Measurements from ENCODE around the gene MYH8. TPM values are rescaled to one million over a fixed set of nuclear protein-coding genes. Genes with fewer than 3 reads are reported as not detected.

The MYH8 gene
- total and polyA plus RNA-seq, 7 donors = not detected

- no peak overlapping the region for H3K4me3 ChIP-seq
Observed at GRCh38 chr17:10457952-10458351, 36.2 kb upstream of the MYH8 start.

GRCh38 chr17:10447026-10447931 is 25.5 kb upstream of the MYH8 start:
- Histone ChIP-seq H3K4me3 (no peak overlapping the region), H3K4me1 (no peaks in the 10 kb centered on the region), H3K27ac (no peak overlapping the region), H3K27me3 (no peaks in the 10 kb centered on the region), H3K36me3 (no peaks in the 10 kb centered on the region), H3K9me3 (no peaks in the 10 kb centered on the region)
- 40 to 69% methylated on average over 7 of the region's 7 CpGs for WGBS, 2 donors
- intact Hi-C loops (cut with DNase I) = no loop called here
- no peak for DNase-seq
- TF ChIP-seq CTCF (IDR thresholded peaks at IDR 0.05) (no peak), EP300 (IDR thresholded peaks at IDR 0.05) (no peak), POLR2AphosphoS5 (IDR thresholded peaks at IDR 0.05) (no peak), POLR2A (IDR thresholded peaks at IDR 0.05) (no peak)

More at GRCh38 chr17:10457952-10458351, 36.2 kb upstream of the MYH8 start:
- Histone ChIP-seq H3K4me1 (no peaks in the 10 kb centered on the region), H3K9me3 (no peaks in the 10 kb centered on the region), H3K27ac (no peak overlapping the region), H3K27me3 (no peaks in the 10 kb centered on the region), H3K36me3 (no peaks in the 10 kb centered on the region)
- no peak for DNase-seq
- WGBS, 2 donors = 9 to 23% methylated on average over 1 of the region's 1 CpG
- intact Hi-C loops (cut with DNase I) = no loop called here
- TF ChIP-seq CTCF (IDR thresholded peaks at IDR 0.05) = no peak
- no peak for TF ChIP-seq EP300 (IDR thresholded peaks at IDR 0.05)
- no peak for TF ChIP-seq POLR2A (IDR thresholded peaks at IDR 0.05)

DNA sequence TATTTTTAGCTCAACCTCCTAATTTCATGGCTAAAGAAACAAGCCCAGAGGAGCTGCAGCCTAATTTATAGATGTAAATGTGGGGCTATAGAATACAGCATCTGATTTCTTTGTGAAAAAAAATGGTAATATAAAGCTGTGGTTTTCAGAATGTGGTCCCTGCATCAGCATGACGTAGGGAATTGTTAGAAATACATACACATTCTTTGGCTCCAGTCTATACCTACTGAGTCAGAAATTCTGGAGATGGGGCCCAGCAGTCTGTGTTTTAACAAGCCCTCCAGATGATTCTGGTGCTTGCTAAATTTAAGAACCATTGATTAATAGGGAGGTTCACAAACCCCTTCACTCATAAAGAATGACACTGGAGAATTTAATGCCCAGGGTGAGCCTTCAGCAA is 18.1 kb upstream of the MYH8 start:
- H3K27me3 ChIP-seq = no peaks in the 10 kb centered on the region
- no peaks in the 10 kb centered on the region for H3K36me3 ChIP-seq
- DNase-seq = no peak
- H3K4me3 ChIP-seq = no peak overlapping the region
- H3K9me3 ChIP-seq = no peaks in the 10 kb centered on the region
- TF ChIP-seq CTCF (IDR thresholded peaks at IDR 0.05) = no peak
- no peak for TF ChIP-seq POLR2AphosphoS5 (IDR thresholded peaks at IDR 0.05)
- TF ChIP-seq EP300 (IDR thresholded peaks at IDR 0.05) = no peak
- TF ChIP-seq POLR2A (IDR thresholded peaks at IDR 0.05) = no peak
- intact Hi-C loops (cut with DNase I) = no loop called here
- H3K27ac ChIP-seq = no peak overlapping the region
- no peaks in the 10 kb centered on the region for H3K4me1 ChIP-seq
- WGBS, 2 donors = 85 to 86% methylated on average over 1 of the region's 1 CpG

DNA sequence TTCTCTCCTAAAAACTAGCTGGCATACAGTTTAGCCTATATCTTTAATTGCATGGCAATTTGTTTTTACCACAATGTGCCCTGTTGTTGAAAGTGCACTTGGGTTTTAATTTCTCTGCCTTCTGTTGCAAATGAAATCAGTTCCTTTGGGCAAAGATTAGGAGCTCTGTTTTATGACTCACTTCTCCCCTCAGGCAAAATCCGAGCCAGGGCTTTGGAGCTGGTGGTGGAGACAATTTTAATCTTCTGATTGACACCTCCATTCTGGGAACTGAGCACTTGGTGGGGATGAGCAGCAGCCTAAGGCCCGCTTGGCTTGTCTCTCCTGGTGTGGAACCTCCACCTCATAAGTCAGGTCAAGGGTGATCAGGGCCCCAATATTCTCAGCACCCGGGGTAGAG is 13.3 kb upstream of the MYH8 start:
- intact Hi-C loops (cut with DNase I) = no loop called here
- H3K27me3 ChIP-seq = no peaks in the 10 kb centered on the region
- no peak for TF ChIP-seq POLR2A (IDR thresholded peaks at IDR 0.05)
- no peak for TF ChIP-seq POLR2AphosphoS5 (IDR thresholded peaks at IDR 0.05)
- TF ChIP-seq EP300 (IDR thresholded peaks at IDR 0.05) = no peak
- no peak for TF ChIP-seq CTCF (IDR thresholded peaks at IDR 0.05)
- 83 to 87% methylated on average over 3 of the region's 3 CpGs for WGBS, 2 donors
- no peaks in the 10 kb centered on the region for H3K4me1 ChIP-seq
- no peak for DNase-seq
- H3K27ac ChIP-seq = no peak overlapping the region
- no peak overlapping the region for H3K4me3 ChIP-seq
- no peaks in the 10 kb centered on the region for H3K9me3 ChIP-seq
- H3K36me3 ChIP-seq = no peaks in the 10 kb centered on the region

Measured in sigmoid colon (tissue), 7 donors.